Breast epithelium (tissue), 3 donors: ENCODE data around the gene TMC3.

Experiments
- CTCF ChIP-seq, 3 donors: fragments of 450-650 bp; IDR thresholded peaks; one replicate each; pipeline ENCODE4 v1.5.1; 2016 to 2017; ENCODE audit warnings: antibody characterized with exemption in 3 of 3, mild to moderate bottlenecking in 3 of 3, moderate library complexity in 3 of 3
- POLR2A ChIP-seq: fragments of 450-650 bp; IDR thresholded peaks from one replicate; pipeline ENCODE4 v1.6.1; 2016; ENCODE audit warnings: antibody characterized with exemption, mild to moderate bottlenecking, moderate library complexity
- POLR2AphosphoS5 ChIP-seq, 3 donors: sonication (generic); formaldehyde crosslinking; IDR thresholded peaks; one replicate each; pipeline ENCODE4 v1.6.1; 2017; ENCODE audit warnings: antibody characterized with exemption in 3 of 3

GRCh38 chr15:81299156-81299555 is 74.9 kb downstream of the TMC3 start:
- TF ChIP-seq POLR2A: no peak
- no peak for TF ChIP-seq CTCF (IDR thresholded peaks at IDR 0.05)
- TF ChIP-seq POLR2AphosphoS5 (IDR thresholded peaks at IDR 0.05): no peak
